GM12865 (cell line): Measurements from ENCODE around the gene CSTA.
A peak's percentile ranks its signal among the peaks of the same experiment; 100 is the strongest.

Experiments
- DNase-seq: peaks from one replicate; pipeline ENCODE4 v3.0.0; 2010; ENCODE audit warnings: low read depth
- H3K4me3 ChIP-seq: 2 replicates; pipeline ENCODE4 v1.5.1; 2011; ENCODE audit warnings: mild to moderate bottlenecking, low read depth, low read length, control low read depth
- TF ChIP-seq, protein P1 (sequence below): IDR thresholded peaks from 2 replicates; pipeline ENCODE4 v1.5.1; 2011; ENCODE audit warnings: low read length, control low read depth, low read depth, inconsistent platforms; ENCODE audit not compliant: insufficient read depth; ENCODE audit errors: missing control alignments

The CSTA gene

GRCh38 chr3:122298239-122298638 lies 26.8 kb upstream of the CSTA start:
- DNase-seq: peak; percentile 87
- H3K4me3 ChIP-seq: no peak overlapping the region
- TF ChIP-seq, protein P1, sequence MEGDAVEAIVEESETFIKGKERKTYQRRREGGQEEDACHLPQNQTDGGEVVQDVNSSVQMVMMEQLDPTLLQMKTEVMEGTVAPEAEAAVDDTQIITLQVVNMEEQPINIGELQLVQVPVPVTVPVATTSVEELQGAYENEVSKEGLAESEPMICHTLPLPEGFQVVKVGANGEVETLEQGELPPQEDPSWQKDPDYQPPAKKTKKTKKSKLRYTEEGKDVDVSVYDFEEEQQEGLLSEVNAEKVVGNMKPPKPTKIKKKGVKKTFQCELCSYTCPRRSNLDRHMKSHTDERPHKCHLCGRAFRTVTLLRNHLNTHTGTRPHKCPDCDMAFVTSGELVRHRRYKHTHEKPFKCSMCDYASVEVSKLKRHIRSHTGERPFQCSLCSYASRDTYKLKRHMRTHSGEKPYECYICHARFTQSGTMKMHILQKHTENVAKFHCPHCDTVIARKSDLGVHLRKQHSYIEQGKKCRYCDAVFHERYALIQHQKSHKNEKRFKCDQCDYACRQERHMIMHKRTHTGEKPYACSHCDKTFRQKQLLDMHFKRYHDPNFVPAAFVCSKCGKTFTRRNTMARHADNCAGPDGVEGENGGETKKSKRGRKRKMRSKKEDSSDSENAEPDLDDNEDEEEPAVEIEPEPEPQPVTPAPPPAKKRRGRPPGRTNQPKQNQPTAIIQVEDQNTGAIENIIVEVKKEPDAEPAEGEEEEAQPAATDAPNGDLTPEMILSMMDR: peak; percentile 34

- peak; percentile 58 for DNase-seq
- TF ChIP-seq, protein P1: no peak
- no peak overlapping the region for H3K4me3 ChIP-seq
Measured at GRCh38 chr3:122299215-122299614, 25.8 kb upstream of the CSTA start.

GRCh38 chr3:122299872-122300460 lies 25.1 kb upstream of the CSTA start:
- peak; percentile 73 for DNase-seq
- no peak overlapping the region for H3K4me3 ChIP-seq
- TF ChIP-seq, protein P1: peak; percentile 66

GRCh38 chr3:122301063-122301462 lies 24.0 kb upstream of the CSTA start:
- TF ChIP-seq, protein P1: no peak
- DNase-seq: peak; percentile 74
- no peak overlapping the region for H3K4me3 ChIP-seq

GRCh38 chr3:122305818-122306621 lies 19.0 kb upstream of the CSTA start:
- peak; percentile 52 for DNase-seq
- TF ChIP-seq, protein P1: peak; percentile 21
- H3K4me3 ChIP-seq: no peak overlapping the region

DNA sequence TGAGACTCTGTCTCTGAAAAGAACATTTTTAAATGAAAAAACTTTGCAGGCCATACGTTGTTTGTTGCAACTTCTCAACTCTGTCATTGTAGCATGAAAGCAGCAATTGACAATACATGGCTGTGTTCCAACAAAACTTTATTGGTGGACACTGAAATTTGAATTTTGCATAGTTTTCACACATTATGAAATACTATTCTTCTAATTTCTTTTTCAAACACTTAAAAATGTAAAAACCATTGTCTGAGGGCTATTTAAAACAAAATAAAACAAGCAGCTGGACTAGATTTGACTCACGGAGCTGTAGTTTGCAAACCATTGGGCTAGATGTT lies 18.5 kb upstream of the CSTA start:
- no peak for DNase-seq
- TF ChIP-seq, protein P1: no peak
- no peak overlapping the region for H3K4me3 ChIP-seq

- H3K4me3 ChIP-seq: no peak overlapping the region
- TF ChIP-seq, protein P1: no peak
- no peak for DNase-seq
Measured at GRCh38 chr3:122307094-122307687, 17.9 kb upstream of the CSTA start.
